WTC11 (cell line): ENCODE measurements around the gene TMEM221. TPM values are rescaled to one million over a fixed set of nuclear protein-coding genes. Genes with fewer than 3 reads are reported as not detected.

Experiments
- ATAC-seq: fragments of 200-7000 bp; cut with Tn5 transposase; 2 replicates; pipeline ENCODE4 v1.10.0; 2021; ENCODE audit warnings: mild to moderate bottlenecking, moderate library complexity
- CTCF ChIA-PET: fragments of 300-600 bp; sonication (Branson Sonifier 250); formaldehyde crosslinking; loops from one replicate; lab custom pipeline; 2021; ENCODE audit warnings: antibody characterized with exemption; lab: Charles Lee
- POLR2A ChIA-PET: fragments of 350-600 bp; sonication (Branson Sonifier 250); formaldehyde crosslinking; loops from one replicate; lab custom pipeline; 2021; ENCODE audit warnings: antibody characterized with exemption; lab: Charles Lee
- DNase-seq: peaks from one replicate; pipeline ENCODE4 v3.0.0; 2021; ENCODE audit warnings: low spot score
- H3K27ac Mint-ChIP-seq: 2 replicates; pipeline ENCODE4 v1.8.0; 2021; ENCODE audit warnings: mixed read lengths
- H3K27me3 Mint-ChIP-seq: 2 replicates; pipeline ENCODE4 v1.8.0; 2021; ENCODE audit warnings: low read depth, mild to moderate bottlenecking, moderate library complexity, mixed read lengths
- H3K36me3 Mint-ChIP-seq: 2 replicates; pipeline ENCODE4 v1.8.0; 2021; ENCODE audit warnings: mixed read lengths
- H3K4me1 Mint-ChIP-seq: 2 replicates; pipeline ENCODE4 v1.8.0; 2022; ENCODE audit warnings: mixed read lengths
- H3K4me3 Mint-ChIP-seq: 2 replicates; pipeline ENCODE4 v1.8.0; 2021; ENCODE audit warnings: mild to moderate bottlenecking, moderate library complexity, mixed read lengths
- H3K9me3 Mint-ChIP-seq: 2 replicates; pipeline ENCODE4 v1.8.0; 2021; ENCODE audit warnings: mixed read lengths
- ESRRA ChIP-seq: sonication (generic); formaldehyde crosslinking; IDR thresholded peaks from 2 replicates; pipeline ENCODE4 v1.8.1; 2022; ENCODE audit warnings: mild to moderate bottlenecking, missing genetic modification reagents, borderline replicate concordance
- FOXP1 ChIP-seq: sonication (generic); formaldehyde crosslinking; IDR thresholded peaks from 2 replicates; pipeline ENCODE4 v1.8.0; 2022; ENCODE audit warnings: missing genetic modification reagents, mild to moderate bottlenecking, moderate library complexity, borderline replicate concordance
- GABPB1 ChIP-seq: sonication (generic); formaldehyde crosslinking; IDR thresholded peaks from 2 replicates; pipeline ENCODE4 v1.8.1; 2023; ENCODE audit warnings: mild to moderate bottlenecking, missing genetic modification reagents
- GTF2I ChIP-seq: fragments of 250-450 bp; sonication (Bioruptor Pico); conservative IDR thresholded peaks from 2 replicates; pipeline ENCODE4 v1.4.0; 2021; ENCODE audit warnings: mild to moderate bottlenecking
- RORB ChIP-seq: fragments of 250-450 bp; sonication (Bioruptor Pico); IDR thresholded peaks from 2 replicates; pipeline ENCODE4 v1.9.0; 2021; ENCODE audit warnings: mild to moderate bottlenecking
- SMAD3 ChIP-seq: sonication (generic); formaldehyde crosslinking; IDR thresholded peaks from 2 replicates; pipeline ENCODE4 v1.8.0; 2022; ENCODE audit warnings: missing genetic modification reagents, mild to moderate bottlenecking, borderline replicate concordance
- TEAD1 ChIP-seq: sonication (generic); formaldehyde crosslinking; IDR thresholded peaks from 2 replicates; pipeline ENCODE4 v1.8.0; 2022; ENCODE audit warnings: mild to moderate bottlenecking, missing genetic modification reagents
- ZNF232 ChIP-seq: sonication (generic); formaldehyde crosslinking; IDR thresholded peaks from 2 replicates; pipeline ENCODE4 v1.8.0; 2022; ENCODE audit warnings: mild to moderate bottlenecking, missing genetic modification reagents
- ZNF263 ChIP-seq: sonication (generic); formaldehyde crosslinking; IDR thresholded peaks from 2 replicates; pipeline ENCODE4 v1.8.1; 2022; ENCODE audit warnings: low read depth, mild to moderate bottlenecking, moderate library complexity, missing genetic modification reagents
- total RNA-seq: library from RNA; stranded (reverse); gene quantifications from 3 replicates; pipeline ENCODE4 v1.2.3, GENCODE V29; 2021
- TF ChIP-seq, protein P1 (sequence below): sonication (generic); formaldehyde crosslinking; IDR thresholded peaks from 2 replicates; pipeline ENCODE4 v1.8.1; 2023; ENCODE audit warnings: mild to moderate bottlenecking, missing genetic modification reagents
- TF ChIP-seq, protein P2 (sequence below): sonication (generic); formaldehyde crosslinking; conservative IDR thresholded peaks from 2 replicates; pipeline ENCODE4 v1.8.1; 2023; ENCODE audit warnings: mild to moderate bottlenecking, low read depth, missing genetic modification reagents, moderate library complexity
- TF ChIP-seq, protein P3 (sequence below): fragments of 200-600 bp; IDR thresholded peaks from 2 replicates; pipeline ENCODE4 v1.8.0; 2022; ENCODE audit warnings: antibody characterized with exemption
- TF ChIP-seq, protein P4 (sequence below): sonication (generic); formaldehyde crosslinking; IDR thresholded peaks from 2 replicates; pipeline ENCODE4 v1.8.1; 2023; ENCODE audit warnings: mild to moderate bottlenecking, missing genetic modification reagents, moderate library complexity
- TF ChIP-seq, protein P5 (sequence below): fragments of 250-450 bp; sonication (Bioruptor Pico); IDR thresholded peaks from 2 replicates; pipeline ENCODE4 v1.9.0; 2021; ENCODE audit warnings: moderate library complexity, mild to moderate bottlenecking, inconsistent platforms, borderline replicate concordance
- TF ChIP-seq, protein P6 (sequence below): sonication (generic); formaldehyde crosslinking; IDR thresholded peaks from 2 replicates; pipeline ENCODE4 v1.8.1; 2023; ENCODE audit warnings: mild to moderate bottlenecking, moderate library complexity, missing genetic modification reagents
- TF ChIP-seq, protein P7 (sequence below): fragments of 250-450 bp; sonication (Bioruptor Pico); IDR thresholded peaks from 2 replicates; pipeline ENCODE4 v1.9.0; 2021; ENCODE audit warnings: mild to moderate bottlenecking, borderline replicate concordance

Gene TMEM221
- total RNA-seq, 1 experiment from 2014 or later = 1.2 TPM

DNA sequence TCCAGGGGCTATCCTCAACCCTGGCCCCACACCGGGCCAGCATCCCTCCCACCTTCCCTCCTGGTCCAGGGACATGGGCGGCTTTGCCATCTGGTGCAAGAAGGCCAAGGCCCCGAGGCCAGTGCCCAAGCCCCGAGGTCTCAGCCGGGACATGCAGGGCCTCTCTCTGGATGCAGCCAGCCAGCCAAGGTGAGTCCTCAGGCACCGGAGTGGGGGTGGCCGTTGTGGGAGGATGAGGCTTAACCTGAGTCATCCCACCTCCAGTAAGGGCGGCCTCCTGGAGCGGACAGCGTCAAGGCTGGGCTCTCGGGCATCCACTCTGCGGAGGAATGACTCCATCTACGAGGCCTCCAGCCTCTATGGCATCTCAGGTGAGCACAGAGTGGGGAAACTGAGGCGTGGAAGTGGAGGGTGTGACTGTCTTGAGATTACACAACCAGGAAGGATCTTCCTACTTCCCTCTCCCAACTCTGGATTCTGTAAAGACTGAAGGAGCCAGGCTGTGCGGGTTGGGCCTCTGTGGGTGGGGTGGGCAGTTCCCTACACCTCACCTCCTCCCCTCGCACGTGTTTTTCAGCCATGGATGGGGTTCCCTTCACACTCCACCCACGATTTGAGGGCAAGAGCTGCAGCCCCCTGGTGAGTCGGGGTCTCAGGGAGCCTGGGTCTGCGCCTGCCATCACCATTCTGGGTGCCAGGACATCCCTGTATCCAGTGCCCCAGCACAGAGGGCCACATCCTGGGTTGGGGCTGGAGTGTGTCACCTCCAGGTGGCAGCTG lies 24.8 kb downstream of the TMEM221 start (continued):
- TF ChIP-seq, protein P1, sequence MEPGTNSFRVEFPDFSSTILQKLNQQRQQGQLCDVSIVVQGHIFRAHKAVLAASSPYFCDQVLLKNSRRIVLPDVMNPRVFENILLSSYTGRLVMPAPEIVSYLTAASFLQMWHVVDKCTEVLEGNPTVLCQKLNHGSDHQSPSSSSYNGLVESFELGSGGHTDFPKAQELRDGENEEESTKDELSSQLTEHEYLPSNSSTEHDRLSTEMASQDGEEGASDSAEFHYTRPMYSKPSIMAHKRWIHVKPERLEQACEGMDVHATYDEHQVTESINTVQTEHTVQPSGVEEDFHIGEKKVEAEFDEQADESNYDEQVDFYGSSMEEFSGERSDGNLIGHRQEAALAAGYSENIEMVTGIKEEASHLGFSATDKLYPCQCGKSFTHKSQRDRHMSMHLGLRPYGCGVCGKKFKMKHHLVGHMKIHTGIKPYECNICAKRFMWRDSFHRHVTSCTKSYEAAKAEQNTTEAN (CRISPR knock-in tag) = no peak
- TF ChIP-seq FOXP1 (no peak), ZNF232 (CRISPR knock-in tag) (no peak), SMAD3 (CRISPR knock-in tag) (no peak), GTF2I (CRISPR knock-in tag) (no peak), GABPB1 (CRISPR knock-in tag) (no peak)
- TF ChIP-seq, protein P2, sequence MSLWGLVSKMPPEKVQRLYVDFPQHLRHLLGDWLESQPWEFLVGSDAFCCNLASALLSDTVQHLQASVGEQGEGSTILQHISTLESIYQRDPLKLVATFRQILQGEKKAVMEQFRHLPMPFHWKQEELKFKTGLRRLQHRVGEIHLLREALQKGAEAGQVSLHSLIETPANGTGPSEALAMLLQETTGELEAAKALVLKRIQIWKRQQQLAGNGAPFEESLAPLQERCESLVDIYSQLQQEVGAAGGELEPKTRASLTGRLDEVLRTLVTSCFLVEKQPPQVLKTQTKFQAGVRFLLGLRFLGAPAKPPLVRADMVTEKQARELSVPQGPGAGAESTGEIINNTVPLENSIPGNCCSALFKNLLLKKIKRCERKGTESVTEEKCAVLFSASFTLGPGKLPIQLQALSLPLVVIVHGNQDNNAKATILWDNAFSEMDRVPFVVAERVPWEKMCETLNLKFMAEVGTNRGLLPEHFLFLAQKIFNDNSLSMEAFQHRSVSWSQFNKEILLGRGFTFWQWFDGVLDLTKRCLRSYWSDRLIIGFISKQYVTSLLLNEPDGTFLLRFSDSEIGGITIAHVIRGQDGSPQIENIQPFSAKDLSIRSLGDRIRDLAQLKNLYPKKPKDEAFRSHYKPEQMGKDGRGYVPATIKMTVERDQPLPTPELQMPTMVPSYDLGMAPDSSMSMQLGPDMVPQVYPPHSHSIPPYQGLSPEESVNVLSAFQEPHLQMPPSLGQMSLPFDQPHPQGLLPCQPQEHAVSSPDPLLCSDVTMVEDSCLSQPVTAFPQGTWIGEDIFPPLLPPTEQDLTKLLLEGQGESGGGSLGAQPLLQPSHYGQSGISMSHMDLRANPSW (CRISPR knock-in tag) = no peak
- TF ChIP-seq, protein P3, sequence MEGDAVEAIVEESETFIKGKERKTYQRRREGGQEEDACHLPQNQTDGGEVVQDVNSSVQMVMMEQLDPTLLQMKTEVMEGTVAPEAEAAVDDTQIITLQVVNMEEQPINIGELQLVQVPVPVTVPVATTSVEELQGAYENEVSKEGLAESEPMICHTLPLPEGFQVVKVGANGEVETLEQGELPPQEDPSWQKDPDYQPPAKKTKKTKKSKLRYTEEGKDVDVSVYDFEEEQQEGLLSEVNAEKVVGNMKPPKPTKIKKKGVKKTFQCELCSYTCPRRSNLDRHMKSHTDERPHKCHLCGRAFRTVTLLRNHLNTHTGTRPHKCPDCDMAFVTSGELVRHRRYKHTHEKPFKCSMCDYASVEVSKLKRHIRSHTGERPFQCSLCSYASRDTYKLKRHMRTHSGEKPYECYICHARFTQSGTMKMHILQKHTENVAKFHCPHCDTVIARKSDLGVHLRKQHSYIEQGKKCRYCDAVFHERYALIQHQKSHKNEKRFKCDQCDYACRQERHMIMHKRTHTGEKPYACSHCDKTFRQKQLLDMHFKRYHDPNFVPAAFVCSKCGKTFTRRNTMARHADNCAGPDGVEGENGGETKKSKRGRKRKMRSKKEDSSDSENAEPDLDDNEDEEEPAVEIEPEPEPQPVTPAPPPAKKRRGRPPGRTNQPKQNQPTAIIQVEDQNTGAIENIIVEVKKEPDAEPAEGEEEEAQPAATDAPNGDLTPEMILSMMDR = no peak
- TF ChIP-seq, protein P4, sequence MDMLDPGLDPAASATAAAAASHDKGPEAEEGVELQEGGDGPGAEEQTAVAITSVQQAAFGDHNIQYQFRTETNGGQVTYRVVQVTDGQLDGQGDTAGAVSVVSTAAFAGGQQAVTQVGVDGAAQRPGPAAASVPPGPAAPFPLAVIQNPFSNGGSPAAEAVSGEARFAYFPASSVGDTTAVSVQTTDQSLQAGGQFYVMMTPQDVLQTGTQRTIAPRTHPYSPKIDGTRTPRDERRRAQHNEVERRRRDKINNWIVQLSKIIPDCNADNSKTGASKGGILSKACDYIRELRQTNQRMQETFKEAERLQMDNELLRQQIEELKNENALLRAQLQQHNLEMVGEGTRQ (CRISPR knock-in tag) = no peak
- TF ChIP-seq, protein P5, sequence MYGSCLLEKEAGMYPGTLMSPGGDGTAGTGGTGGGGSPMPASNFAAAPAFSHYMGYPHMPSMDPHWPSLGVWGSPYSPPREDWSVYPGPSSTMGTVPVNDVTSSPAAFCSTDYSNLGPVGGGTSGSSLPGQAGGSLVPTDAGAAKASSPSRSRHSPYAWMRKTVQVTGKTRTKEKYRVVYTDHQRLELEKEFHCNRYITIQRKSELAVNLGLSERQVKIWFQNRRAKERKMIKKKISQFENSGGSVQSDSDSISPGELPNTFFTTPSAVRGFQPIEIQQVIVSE (CRISPR knock-in tag) = no peak

DNA sequence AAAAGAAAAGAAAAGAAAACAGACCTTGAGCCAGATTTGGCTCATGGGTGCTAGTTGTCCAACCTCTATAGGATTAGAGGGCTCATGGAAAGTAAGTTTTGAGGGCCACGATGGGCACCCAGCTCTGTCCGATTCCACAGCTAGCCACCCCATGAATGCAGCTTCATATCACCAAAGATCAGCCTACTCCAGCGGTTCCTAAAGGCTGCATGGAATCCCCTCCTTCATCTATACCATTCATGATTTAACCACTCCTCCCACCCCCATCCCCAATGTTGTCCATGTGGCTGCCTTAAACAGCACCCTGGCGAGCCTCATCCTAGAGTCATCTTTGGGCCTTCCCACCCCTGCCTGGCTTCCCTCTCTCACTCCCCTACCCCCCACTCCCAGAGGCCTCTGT lies 26.5 kb downstream of the TMEM221 start:
- H3K36me3 Mint-ChIP-seq = peaks cover 4% of the 10 kb centered on the region
- H3K27me3 Mint-ChIP-seq = peaks cover 6% of the 10 kb centered on the region
- H3K4me3 Mint-ChIP-seq = no peak overlapping the region
- H3K9me3 Mint-ChIP-seq = no peaks in the 10 kb centered on the region
- peaks cover 29% of the 10 kb centered on the region for H3K4me1 Mint-ChIP-seq
- ATAC-seq (no peak), DNase-seq (no peak)
- POLR2A ChIA-PET = no interaction called here
- CTCF ChIA-PET = interaction anchor here (0.5 kb wide), 1 partner anchor 113 kb away, joined by 4 read pairs; no protein-coding TSS in a partner anchor
- H3K27ac Mint-ChIP-seq = no peak overlapping the region
- TF ChIP-seq ZNF263 (no peak), TEAD1 (CRISPR knock-in tag) (no peak), RORB (CRISPR knock-in tag) (no peak), ESRRA (CRISPR knock-in tag) (no peak)
- TF ChIP-seq, protein P3 = no peak
- TF ChIP-seq, protein P6, sequence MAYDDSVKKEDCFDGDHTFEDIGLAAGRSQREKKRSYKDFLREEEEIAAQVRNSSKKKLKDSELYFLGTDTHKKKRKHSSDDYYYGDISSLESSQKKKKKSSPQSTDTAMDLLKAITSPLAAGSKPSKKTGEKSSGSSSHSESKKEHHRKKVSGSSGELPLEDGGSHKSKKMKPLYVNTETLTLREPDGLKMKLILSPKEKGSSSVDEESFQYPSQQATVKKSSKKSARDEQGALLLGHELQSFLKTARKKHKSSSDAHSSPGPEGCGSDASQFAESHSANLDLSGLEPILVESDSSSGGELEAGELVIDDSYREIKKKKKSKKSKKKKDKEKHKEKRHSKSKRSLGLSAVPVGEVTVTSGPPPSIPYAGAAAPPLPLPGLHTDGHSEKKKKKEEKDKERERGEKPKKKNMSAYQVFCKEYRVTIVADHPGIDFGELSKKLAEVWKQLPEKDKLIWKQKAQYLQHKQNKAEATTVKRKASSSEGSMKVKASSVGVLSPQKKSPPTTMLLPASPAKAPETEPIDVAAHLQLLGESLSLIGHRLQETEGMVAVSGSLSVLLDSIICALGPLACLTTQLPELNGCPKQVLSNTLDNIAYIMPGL (CRISPR knock-in tag) = no peak
- TF ChIP-seq, protein P7, sequence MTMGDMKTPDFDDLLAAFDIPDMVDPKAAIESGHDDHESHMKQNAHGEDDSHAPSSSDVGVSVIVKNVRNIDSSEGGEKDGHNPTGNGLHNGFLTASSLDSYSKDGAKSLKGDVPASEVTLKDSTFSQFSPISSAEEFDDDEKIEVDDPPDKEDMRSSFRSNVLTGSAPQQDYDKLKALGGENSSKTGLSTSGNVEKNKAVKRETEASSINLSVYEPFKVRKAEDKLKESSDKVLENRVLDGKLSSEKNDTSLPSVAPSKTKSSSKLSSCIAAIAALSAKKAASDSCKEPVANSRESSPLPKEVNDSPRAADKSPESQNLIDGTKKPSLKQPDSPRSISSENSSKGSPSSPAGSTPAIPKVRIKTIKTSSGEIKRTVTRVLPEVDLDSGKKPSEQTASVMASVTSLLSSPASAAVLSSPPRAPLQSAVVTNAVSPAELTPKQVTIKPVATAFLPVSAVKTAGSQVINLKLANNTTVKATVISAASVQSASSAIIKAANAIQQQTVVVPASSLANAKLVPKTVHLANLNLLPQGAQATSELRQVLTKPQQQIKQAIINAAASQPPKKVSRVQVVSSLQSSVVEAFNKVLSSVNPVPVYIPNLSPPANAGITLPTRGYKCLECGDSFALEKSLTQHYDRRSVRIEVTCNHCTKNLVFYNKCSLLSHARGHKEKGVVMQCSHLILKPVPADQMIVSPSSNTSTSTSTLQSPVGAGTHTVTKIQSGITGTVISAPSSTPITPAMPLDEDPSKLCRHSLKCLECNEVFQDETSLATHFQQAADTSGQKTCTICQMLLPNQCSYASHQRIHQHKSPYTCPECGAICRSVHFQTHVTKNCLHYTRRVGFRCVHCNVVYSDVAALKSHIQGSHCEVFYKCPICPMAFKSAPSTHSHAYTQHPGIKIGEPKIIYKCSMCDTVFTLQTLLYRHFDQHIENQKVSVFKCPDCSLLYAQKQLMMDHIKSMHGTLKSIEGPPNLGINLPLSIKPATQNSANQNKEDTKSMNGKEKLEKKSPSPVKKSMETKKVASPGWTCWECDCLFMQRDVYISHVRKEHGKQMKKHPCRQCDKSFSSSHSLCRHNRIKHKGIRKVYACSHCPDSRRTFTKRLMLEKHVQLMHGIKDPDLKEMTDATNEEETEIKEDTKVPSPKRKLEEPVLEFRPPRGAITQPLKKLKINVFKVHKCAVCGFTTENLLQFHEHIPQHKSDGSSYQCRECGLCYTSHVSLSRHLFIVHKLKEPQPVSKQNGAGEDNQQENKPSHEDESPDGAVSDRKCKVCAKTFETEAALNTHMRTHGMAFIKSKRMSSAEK (CRISPR knock-in tag) = no peak
